Measurements from ENCODE around the gene OSBPL9.
"Not testable (repeated sequence)": the region's sequence is repeated elsewhere in the genome, so short reads cannot be mapped to it uniquely, and the experiment has no call there.

OSBPL9 gene

GRCh38 chr1:51644020-51644419, 27.1 kb downstream of the OSBPL9 start:
- no peaks in the 10 kb centered on the region for H3K27me3 ChIP-seq (replicated peaks; ENCODE audit: control insufficient read depth, insufficient read depth, low read length, poor library complexity, severe bottlenecking)
- no peaks in the 10 kb centered on the region for H3K9me3 ChIP-seq (ENCODE audit: control insufficient read depth, low read length)
- H3K27ac ChIP-seq (ENCODE audit: insufficient read depth, low read length, poor library complexity, severe bottlenecking) = no peak overlapping the region
- no peak overlapping the region for H3K4me3 ChIP-seq (ENCODE audit: insufficient read depth, low read depth, low read length, poor library complexity, severe bottlenecking)
- H3K4me1 ChIP-seq (ENCODE audit: control insufficient read depth, insufficient read depth, low read length, poor library complexity, severe bottlenecking) = no peaks in the 10 kb centered on the region
- no peak for DNase-seq
- no peaks in the 10 kb centered on the region for H3K36me3 ChIP-seq (ENCODE audit: control insufficient read depth, insufficient read depth, low read length)

DNA sequence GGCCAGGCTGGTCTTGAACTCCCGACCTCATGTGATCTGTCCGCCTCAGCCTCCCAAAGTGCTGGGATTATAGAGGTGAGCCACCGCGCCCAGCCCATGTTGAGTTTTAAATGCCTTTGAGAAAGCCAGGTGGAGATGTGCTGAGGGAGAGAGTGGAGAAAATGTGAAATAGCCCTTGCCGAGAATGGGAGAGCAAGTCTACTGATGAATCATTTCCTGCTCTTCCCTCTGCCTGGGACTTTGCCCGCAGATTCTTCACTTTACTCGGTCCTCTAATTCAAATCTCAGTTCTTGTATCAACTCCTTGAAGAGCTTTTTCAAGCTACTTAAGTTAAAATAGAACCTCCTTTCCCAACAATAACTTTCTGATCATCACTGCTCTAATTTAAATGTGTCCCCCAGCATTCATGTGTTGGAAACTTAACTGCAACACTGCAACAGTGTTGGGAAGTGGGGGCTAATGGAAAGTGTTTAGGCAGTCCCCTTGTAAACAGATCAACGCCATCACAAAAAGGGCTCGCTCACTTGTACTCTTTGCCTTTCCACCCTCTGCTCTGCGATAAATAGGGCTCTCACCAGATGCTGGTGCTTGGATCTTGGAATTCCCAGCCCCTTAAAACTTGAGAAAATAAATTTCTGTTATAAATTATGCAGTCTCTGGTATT, 27.8 kb downstream of the OSBPL9 start:
- H3K27ac ChIP-seq (ENCODE audit: insufficient read depth, low read length, poor library complexity, severe bottlenecking) = no peak overlapping the region
- no peaks in the 10 kb centered on the region for H3K27me3 ChIP-seq (replicated peaks; ENCODE audit: control insufficient read depth, insufficient read depth, low read length, poor library complexity, severe bottlenecking)
- no peaks in the 10 kb centered on the region for H3K4me1 ChIP-seq (ENCODE audit: control insufficient read depth, insufficient read depth, low read length, poor library complexity, severe bottlenecking)
- H3K9me3 ChIP-seq (ENCODE audit: control insufficient read depth, low read length) = no peaks in the 10 kb centered on the region
- no peak overlapping the region for H3K4me3 ChIP-seq (ENCODE audit: insufficient read depth, low read depth, low read length, poor library complexity, severe bottlenecking)
- no peak for DNase-seq
- H3K36me3 ChIP-seq (ENCODE audit: control insufficient read depth, insufficient read depth, low read length) = no peaks in the 10 kb centered on the region

DNA sequence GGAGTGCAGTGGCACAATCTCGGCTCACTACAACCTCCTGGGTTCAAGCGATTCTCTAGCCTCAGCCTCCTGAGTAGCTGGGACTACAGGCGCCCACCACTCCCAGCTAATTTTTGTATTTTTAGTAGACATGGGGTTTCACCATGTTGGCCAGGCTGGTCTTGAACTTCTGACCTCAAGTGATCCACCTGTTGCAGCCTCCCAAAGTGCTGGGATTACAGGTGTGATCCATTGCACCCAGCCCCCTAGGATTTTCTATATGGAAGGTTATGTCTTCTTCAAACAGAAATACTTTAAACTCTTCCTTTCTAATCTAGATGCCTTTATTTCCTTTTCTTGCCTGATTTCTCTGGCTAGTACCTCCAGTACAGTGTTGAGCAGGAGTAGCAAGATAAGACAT, 29.7 kb downstream of the OSBPL9 start:
- H3K9me3 ChIP-seq (ENCODE audit: control insufficient read depth, low read length); H3K27ac ChIP-seq (ENCODE audit: insufficient read depth, low read length, poor library complexity, severe bottlenecking); H3K27me3 ChIP-seq (replicated peaks; ENCODE audit: control insufficient read depth, insufficient read depth, low read length, poor library complexity, severe bottlenecking); H3K4me1 ChIP-seq (ENCODE audit: control insufficient read depth, insufficient read depth, low read length, poor library complexity, severe bottlenecking); H3K4me3 ChIP-seq (ENCODE audit: insufficient read depth, low read depth, low read length, poor library complexity, severe bottlenecking); DNase-seq; H3K36me3 ChIP-seq (ENCODE audit: control insufficient read depth, insufficient read depth, low read length): not testable (repeated sequence)

- Histone ChIP-seq H3K4me3 (ENCODE audit: insufficient read depth, low read depth, low read length, poor library complexity, severe bottlenecking) (no peak overlapping the region), H3K9me3 (ENCODE audit: control insufficient read depth, low read length) (no peaks in the 10 kb centered on the region), H3K27ac (ENCODE audit: insufficient read depth, low read length, poor library complexity, severe bottlenecking) (no peak overlapping the region), H3K4me1 (ENCODE audit: control insufficient read depth, insufficient read depth, low read length, poor library complexity, severe bottlenecking) (no peaks in the 10 kb centered on the region), H3K36me3 (ENCODE audit: control insufficient read depth, insufficient read depth, low read length) (no peaks in the 10 kb centered on the region), H3K27me3 (replicated peaks; ENCODE audit: control insufficient read depth, insufficient read depth, low read length, poor library complexity, severe bottlenecking) (no peaks in the 10 kb centered on the region)
- DNase-seq = no peak
Measured at GRCh38 chr1:51648180-51649109, 31.6 kb downstream of the OSBPL9 start.

- Histone ChIP-seq H3K27me3 (replicated peaks; ENCODE audit: control insufficient read depth, insufficient read depth, low read length, poor library complexity, severe bottlenecking) (no peaks in the 10 kb centered on the region), H3K9me3 (ENCODE audit: control insufficient read depth, low read length) (no peaks in the 10 kb centered on the region), H3K4me3 (ENCODE audit: insufficient read depth, low read depth, low read length, poor library complexity, severe bottlenecking) (no peak overlapping the region), H3K27ac (ENCODE audit: insufficient read depth, low read length, poor library complexity, severe bottlenecking) (no peak overlapping the region), H3K36me3 (ENCODE audit: control insufficient read depth, insufficient read depth, low read length) (no peaks in the 10 kb centered on the region), H3K4me1 (ENCODE audit: control insufficient read depth, insufficient read depth, low read length, poor library complexity, severe bottlenecking) (no peaks in the 10 kb centered on the region)
- DNase-seq = no peak
Measured at GRCh38 chr1:51649593-51650091, 32.8 kb downstream of the OSBPL9 start.

DNA sequence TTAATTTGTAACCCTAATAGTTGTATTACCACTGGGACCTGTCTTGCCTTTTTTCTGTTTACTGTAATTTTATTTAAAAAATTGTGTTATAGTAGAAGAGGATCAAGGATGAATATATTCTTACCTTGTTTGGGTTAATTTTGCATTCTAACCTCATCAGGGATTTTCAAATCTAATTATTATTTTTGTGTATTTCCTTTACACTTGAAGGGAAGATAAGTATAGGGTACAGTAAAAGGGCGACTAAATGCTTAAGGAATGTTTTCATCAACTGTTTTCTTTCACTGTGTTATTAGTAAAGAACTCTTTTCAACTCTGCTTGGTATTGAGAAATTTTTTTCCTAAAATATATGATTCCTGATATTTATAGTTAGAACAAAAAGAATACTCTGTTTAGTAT, 33.3 kb downstream of the OSBPL9 start:
- Histone ChIP-seq H3K4me3 (ENCODE audit: insufficient read depth, low read depth, low read length, poor library complexity, severe bottlenecking) (no peak overlapping the region), H3K4me1 (ENCODE audit: control insufficient read depth, insufficient read depth, low read length, poor library complexity, severe bottlenecking) (no peaks in the 10 kb centered on the region), H3K27ac (ENCODE audit: insufficient read depth, low read length, poor library complexity, severe bottlenecking) (no peak overlapping the region), H3K9me3 (ENCODE audit: control insufficient read depth, low read length) (no peaks in the 10 kb centered on the region), H3K36me3 (ENCODE audit: control insufficient read depth, insufficient read depth, low read length) (peaks cover 2% of the 10 kb centered on the region), H3K27me3 (replicated peaks; ENCODE audit: control insufficient read depth, insufficient read depth, low read length, poor library complexity, severe bottlenecking) (no peaks in the 10 kb centered on the region)
- DNase-seq = no peak

- Histone ChIP-seq H3K4me1 (ENCODE audit: control insufficient read depth, insufficient read depth, low read length, poor library complexity, severe bottlenecking) (no peaks in the 10 kb centered on the region), H3K27me3 (replicated peaks; ENCODE audit: control insufficient read depth, insufficient read depth, low read length, poor library complexity, severe bottlenecking) (no peaks in the 10 kb centered on the region), H3K9me3 (ENCODE audit: control insufficient read depth, low read length) (no peaks in the 10 kb centered on the region), H3K27ac (ENCODE audit: insufficient read depth, low read length, poor library complexity, severe bottlenecking) (no peak overlapping the region), H3K36me3 (ENCODE audit: control insufficient read depth, insufficient read depth, low read length) (peaks cover 7% of the 10 kb centered on the region), H3K4me3 (ENCODE audit: insufficient read depth, low read depth, low read length, poor library complexity, severe bottlenecking) (no peak overlapping the region)
- DNase-seq = no peak
Measured at GRCh38 chr1:51651552-51651942, 34.7 kb downstream of the OSBPL9 start.

- no peaks in the 10 kb centered on the region for H3K27me3 ChIP-seq (replicated peaks; ENCODE audit: control insufficient read depth, insufficient read depth, low read length, poor library complexity, severe bottlenecking)
- H3K36me3 ChIP-seq (ENCODE audit: control insufficient read depth, insufficient read depth, low read length) = peaks cover 7% of the 10 kb centered on the region
- H3K27ac ChIP-seq (ENCODE audit: insufficient read depth, low read length, poor library complexity, severe bottlenecking) = no peak overlapping the region
- no peaks in the 10 kb centered on the region for H3K9me3 ChIP-seq (ENCODE audit: control insufficient read depth, low read length)
- no peak for DNase-seq
- H3K4me3 ChIP-seq (ENCODE audit: insufficient read depth, low read depth, low read length, poor library complexity, severe bottlenecking) = no peak overlapping the region
- no peaks in the 10 kb centered on the region for H3K4me1 ChIP-seq (ENCODE audit: control insufficient read depth, insufficient read depth, low read length, poor library complexity, severe bottlenecking)
Measured at GRCh38 chr1:51652599-51652998, 35.7 kb downstream of the OSBPL9 start.

DNA sequence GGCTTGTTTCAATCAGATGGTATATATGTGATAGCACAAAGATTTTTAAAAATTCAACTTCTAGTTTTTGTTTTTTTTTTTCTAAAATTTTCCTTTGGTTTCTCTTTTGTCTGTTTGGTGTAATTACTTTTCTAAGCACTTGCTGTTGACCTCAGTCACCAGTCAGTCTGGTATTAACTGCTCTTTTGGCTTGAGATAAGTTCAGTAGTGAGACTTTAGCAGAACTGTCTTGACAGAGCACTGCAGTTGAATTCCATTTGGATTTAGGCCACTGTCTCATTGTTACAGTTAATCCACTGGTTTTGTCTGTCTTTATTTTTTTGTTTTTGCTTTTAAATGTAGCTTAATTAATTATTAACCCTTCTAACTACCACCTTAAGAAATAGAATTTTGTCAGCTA, 36.2 kb downstream of the OSBPL9 start:
- H3K27me3 ChIP-seq (replicated peaks; ENCODE audit: control insufficient read depth, insufficient read depth, low read length, poor library complexity, severe bottlenecking) = no peaks in the 10 kb centered on the region
- DNase-seq = no peak
- no peak overlapping the region for H3K27ac ChIP-seq (ENCODE audit: insufficient read depth, low read length, poor library complexity, severe bottlenecking)
- H3K9me3 ChIP-seq (ENCODE audit: control insufficient read depth, low read length) = no peaks in the 10 kb centered on the region
- no peak overlapping the region for H3K4me3 ChIP-seq (ENCODE audit: insufficient read depth, low read depth, low read length, poor library complexity, severe bottlenecking)
- peaks cover 7% of the 10 kb centered on the region for H3K36me3 ChIP-seq (ENCODE audit: control insufficient read depth, insufficient read depth, low read length)
- H3K4me1 ChIP-seq (ENCODE audit: control insufficient read depth, insufficient read depth, low read length, poor library complexity, severe bottlenecking) = no peaks in the 10 kb centered on the region

DNA sequence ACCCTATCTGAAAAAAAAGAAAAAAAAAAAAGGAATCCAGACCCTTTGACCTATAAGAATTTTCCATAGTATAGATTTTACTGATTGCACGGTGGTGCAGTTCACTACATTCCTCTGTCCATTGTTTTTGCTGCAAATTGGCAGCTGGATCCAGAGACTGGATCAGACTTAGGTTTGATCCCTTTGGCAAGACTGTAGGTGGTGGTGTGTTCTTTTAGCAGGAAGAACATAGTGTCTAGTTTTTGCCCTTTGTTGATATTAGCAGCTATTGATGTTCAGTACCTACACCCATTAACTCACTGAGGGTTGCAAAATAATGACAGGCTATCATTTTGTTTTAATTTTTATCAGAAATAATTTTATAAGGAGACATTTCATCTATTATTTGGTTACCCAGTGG, 37.1 kb downstream of the OSBPL9 start:
- Histone ChIP-seq H3K4me1 (ENCODE audit: control insufficient read depth, insufficient read depth, low read length, poor library complexity, severe bottlenecking) (no peaks in the 10 kb centered on the region), H3K27me3 (replicated peaks; ENCODE audit: control insufficient read depth, insufficient read depth, low read length, poor library complexity, severe bottlenecking) (no peaks in the 10 kb centered on the region), H3K4me3 (ENCODE audit: insufficient read depth, low read depth, low read length, poor library complexity, severe bottlenecking) (no peak overlapping the region), H3K9me3 (ENCODE audit: control insufficient read depth, low read length) (no peaks in the 10 kb centered on the region), H3K27ac (ENCODE audit: insufficient read depth, low read length, poor library complexity, severe bottlenecking) (no peak overlapping the region), H3K36me3 (ENCODE audit: control insufficient read depth, insufficient read depth, low read length) (peaks cover 7% of the 10 kb centered on the region)
- no peak for DNase-seq
